NCI-H1105 (cell line): Measurements from ENCODE around the gene STEAP2.
"Not testable (repeated sequence)": the region's sequence is repeated elsewhere in the genome, so short reads cannot be mapped to it uniquely, and the experiment has no call there.

Experiments used
- DNase-seq: peaks from one replicate; lab custom pipeline; 2025; lab: John Stamatoyannopoulos, UW

STEAP2 gene

GRCh38 chr7:90211391-90212148 lies at the start of gene STEAP2:
TSS of gene STEAP2 (plus strand) at chr7:90211740. CDS start at chr7:90225083, 13,343 bp downstream.
- peak; percentile 86 for DNase-seq

- no peak for DNase-seq
These were observed 48.0 kb upstream of the STEAP2 start for GRCh38 chr7:90163534-90163933.

- peak; percentile 9 for DNase-seq
These were observed 45.8 kb upstream of the STEAP2 start for GRCh38 chr7:90165724-90166123.

- DNase-seq = no peak
These were observed 45.4 kb upstream of the STEAP2 start for GRCh38 chr7:90166153-90166552.

GRCh38 chr7:90167361-90167760 lies 44.2 kb upstream of the STEAP2 start:
- DNase-seq = no peak

- no peak for DNase-seq
These were observed 41.6 kb upstream of the STEAP2 start for GRCh38 chr7:90169891-90170290.

- DNase-seq = no peak
These were observed 39.4 kb upstream of the STEAP2 start for GRCh38 chr7:90172121-90172520.

GRCh38 chr7:90172624-90173023 lies 38.9 kb upstream of the STEAP2 start:
- DNase-seq = no peak

GRCh38 chr7:90173127-90173844 lies 38.3 kb upstream of the STEAP2 start:
- DNase-seq = no peak

GRCh38 chr7:90175667-90176066 lies 35.9 kb upstream of the STEAP2 start:
- no peak for DNase-seq

- DNase-seq = no peak
These were observed 35.3 kb upstream of the STEAP2 start for GRCh38 chr7:90176195-90176594.

GRCh38 chr7:90178166-90178565 lies 33.4 kb upstream of the STEAP2 start:
- no peak for DNase-seq

- DNase-seq = no peak
These were observed 32.8 kb upstream of the STEAP2 start for GRCh38 chr7:90178679-90179278.

- DNase-seq = no peak
These were observed 31.4 kb upstream of the STEAP2 start for GRCh38 chr7:90180011-90180585.

GRCh38 chr7:90180649-90181048 lies 30.9 kb upstream of the STEAP2 start:
- no peak for DNase-seq

- no peak for DNase-seq
These were observed 30.1 kb upstream of the STEAP2 start for GRCh38 chr7:90181485-90181884.

GRCh38 chr7:90186290-90186689 lies 25.2 kb upstream of the STEAP2 start:
- DNase-seq = not testable (repeated sequence)

- DNase-seq = no peak
These were observed 24.0 kb upstream of the STEAP2 start for GRCh38 chr7:90187507-90188050.

GRCh38 chr7:90188281-90188680 lies 23.3 kb upstream of the STEAP2 start:
- no peak for DNase-seq

GRCh38 chr7:90190995-90191394 lies 20.5 kb upstream of the STEAP2 start:
- no peak for DNase-seq

GRCh38 chr7:90191648-90192047 lies 19.9 kb upstream of the STEAP2 start:
- DNase-seq = no peak
